Measurements from ENCODE around the gene RRP36.

Gene RRP36

GRCh38 chr6:43020847-43021246, 576 bp upstream of the RRP36 start:
- TF ChIP-seq CTCF (IDR thresholded peaks at IDR 0.05; ENCODE audit: low read depth, low read length, missing control alignments), result no peak
- DNase-seq (ENCODE audit: low read depth), result no peak
- in situ Hi-C loops (cut with HindIII; ENCODE audit: low sequenced_read_pairs), result no loop called here
- peak overlapping the region; percentile 81 for H3K4me3 ChIP-seq (ENCODE audit: low read depth, low read length)

- TF ChIP-seq CTCF (IDR thresholded peaks at IDR 0.05; ENCODE audit: low read depth, low read length, missing control alignments), result no peak
- no peak overlapping the region for H3K4me3 ChIP-seq (ENCODE audit: low read depth, low read length)
- in situ Hi-C loops (cut with HindIII; ENCODE audit: low sequenced_read_pairs), result no loop called here
- DNase-seq (ENCODE audit: low read depth), result no peak
Measured at GRCh38 chr6:43024436-43024835, 3.0 kb downstream of the RRP36 start.

- in situ Hi-C loops (cut with HindIII; ENCODE audit: low sequenced_read_pairs), result no loop called here
- no peak for DNase-seq (ENCODE audit: low read depth)
- H3K4me3 ChIP-seq (ENCODE audit: low read depth, low read length), result no peak overlapping the region
- no peak for TF ChIP-seq CTCF (IDR thresholded peaks at IDR 0.05; ENCODE audit: low read depth, low read length, missing control alignments)
Measured at GRCh38 chr6:43026365-43026764, 4.9 kb downstream of the RRP36 start.

GRCh38 chr6:43029120-43029519, 7.7 kb downstream of the RRP36 start:
- DNase-seq (ENCODE audit: low read depth), result no peak
- no peak overlapping the region for H3K4me3 ChIP-seq (ENCODE audit: low read depth, low read length)
- in situ Hi-C loops (cut with HindIII; ENCODE audit: low sequenced_read_pairs), result no loop called here
- no peak for TF ChIP-seq CTCF (IDR thresholded peaks at IDR 0.05; ENCODE audit: low read depth, low read length, missing control alignments)

- in situ Hi-C loops (cut with HindIII; ENCODE audit: low sequenced_read_pairs), result loop anchor here (5.0 kb wide), 1 partner anchor 115 kb away; no protein-coding TSS in a partner anchor
- H3K4me3 ChIP-seq (ENCODE audit: low read depth, low read length), result no peak overlapping the region
- DNase-seq (ENCODE audit: low read depth), result no peak
- no peak for TF ChIP-seq CTCF (IDR thresholded peaks at IDR 0.05; ENCODE audit: low read depth, low read length, missing control alignments)
Measured at GRCh38 chr6:43032326-43032725, 10.9 kb downstream of the RRP36 start.

- in situ Hi-C loops (cut with HindIII; ENCODE audit: low sequenced_read_pairs), result loop anchor here (5.0 kb wide), 1 partner anchor 114 kb away; no protein-coding TSS in a partner anchor
- no peak for DNase-seq (ENCODE audit: low read depth)
Measured at GRCh38 chr6:43033496-43034189, 12.2 kb downstream of the RRP36 start.

More at GRCh38 chr6:43033496-43034189, 12.2 kb downstream of the RRP36 start:
- no peak overlapping the region for H3K4me3 ChIP-seq (ENCODE audit: low read depth, low read length)
- TF ChIP-seq CTCF (IDR thresholded peaks at IDR 0.05; ENCODE audit: low read depth, low read length, missing control alignments), result no peak
